Colon (tissue), 2 donors: ENCODE data around the gene SEMA4A.
"Not testable (repeated sequence)": the region's sequence is repeated elsewhere in the genome, so short reads cannot be mapped to it uniquely, and the experiment has no call there.

ENCODE experiments used
- FAIRE-seq: peaks from 2 replicates; lab custom pipeline; 2012; peaks lifted over from hg19 to GRCh38; lab: Jason Lieb, UNC
- donor health status: control.
- donor health status: control.

SEMA4A gene

GRCh38 chr1:156119503-156120209 is 33.7 kb upstream of the SEMA4A start:
- FAIRE-seq, result no peak

- no peak for FAIRE-seq
Measured at GRCh38 chr1:156120318-156120717, 33.1 kb upstream of the SEMA4A start.

- FAIRE-seq, result not testable (repeated sequence)
Measured at GRCh38 chr1:156121005-156121404, 32.4 kb upstream of the SEMA4A start.

GRCh38 chr1:156121457-156121856 is 31.9 kb upstream of the SEMA4A start:
- FAIRE-seq, result no peak

- FAIRE-seq, result no peak
Measured at GRCh38 chr1:156122086-156122485, 31.3 kb upstream of the SEMA4A start.

- FAIRE-seq, result no peak
Measured at GRCh38 chr1:156122519-156123355, 30.6 kb upstream of the SEMA4A start.

GRCh38 chr1:156123356-156124196 is 29.8 kb upstream of the SEMA4A start:
- no peak for FAIRE-seq

- FAIRE-seq, result no peak
Measured at GRCh38 chr1:156124557-156125483, 28.6 kb upstream of the SEMA4A start.

GRCh38 chr1:156125544-156125943 is 27.8 kb upstream of the SEMA4A start:
- not testable (repeated sequence) for FAIRE-seq

- no peak for FAIRE-seq
Measured at GRCh38 chr1:156126043-156126629, 27.2 kb upstream of the SEMA4A start.

GRCh38 chr1:156126630-156127534 is 26.5 kb upstream of the SEMA4A start:
- FAIRE-seq, result no peak

- FAIRE-seq, result no peak
Measured at GRCh38 chr1:156128308-156128653, 25.1 kb upstream of the SEMA4A start.

- no peak for FAIRE-seq
Measured at GRCh38 chr1:156128654-156129597, 24.5 kb upstream of the SEMA4A start.

GRCh38 chr1:156129687-156130577 is 23.5 kb upstream of the SEMA4A start:
- no peak for FAIRE-seq

GRCh38 chr1:156130578-156130942 is 22.8 kb upstream of the SEMA4A start:
- FAIRE-seq, result no peak

- no peak for FAIRE-seq
Measured at GRCh38 chr1:156134716-156135435, 18.5 kb upstream of the SEMA4A start.
